ENCODE measurements around the gene HDAC6.

The HDAC6 gene

DNA sequence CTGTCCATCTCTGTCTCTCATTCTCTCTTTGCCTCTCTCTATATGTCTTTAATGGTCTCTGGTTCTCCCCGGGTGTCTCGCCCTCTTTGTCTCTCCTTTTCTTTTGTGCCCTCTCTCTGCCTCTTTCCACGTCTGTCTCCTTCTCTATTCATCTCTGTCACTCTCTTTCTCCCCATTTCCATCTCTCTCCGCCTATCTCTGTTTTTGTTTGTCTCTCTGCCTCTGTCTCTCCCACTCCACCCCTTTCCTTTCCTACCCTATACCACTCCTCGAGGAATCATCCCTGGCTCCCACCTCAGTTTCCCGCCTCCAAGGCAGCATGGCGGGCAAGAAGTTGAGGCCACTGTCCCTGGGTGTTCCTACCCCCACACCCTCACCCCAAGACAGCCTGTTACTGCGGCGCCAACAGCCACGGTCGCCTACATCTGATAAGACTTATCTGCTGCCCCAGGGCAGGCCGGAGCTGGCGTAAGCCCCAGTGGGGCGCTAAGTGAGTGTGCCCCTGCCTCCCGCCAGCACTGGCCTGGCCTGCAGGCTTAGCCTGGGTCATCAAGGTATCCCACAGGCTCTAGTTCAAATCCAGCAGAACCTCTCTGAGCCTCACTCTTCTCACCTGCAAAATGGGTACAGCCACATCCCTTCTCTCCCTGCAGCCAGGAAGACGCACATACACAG lies 16.2 kb upstream of the HDAC6 start:
- TF ChIP-seq CTCF (IDR thresholded peaks at IDR 0.05), result no peak

- TF ChIP-seq CTCF (IDR thresholded peaks at IDR 0.05), result no peak
Measured at GRCh38 chrX:48786341-48786800, 15.5 kb upstream of the HDAC6 start, which contains the start of gene GATA1. Gene GATA1, plus strand, starts transcription at chrX:48786590. Its CDS starts 4,520 bp downstream, at chrX:48791110.

- TF ChIP-seq CTCF (IDR thresholded peaks at IDR 0.05), result no peak
Measured at GRCh38 chrX:48786825-48787504, 14.9 kb upstream of the HDAC6 start.

GRCh38 chrX:48787505-48788443 lies 14.1 kb upstream of the HDAC6 start:
- TF ChIP-seq CTCF (IDR thresholded peaks at IDR 0.05), result no peak

DNA sequence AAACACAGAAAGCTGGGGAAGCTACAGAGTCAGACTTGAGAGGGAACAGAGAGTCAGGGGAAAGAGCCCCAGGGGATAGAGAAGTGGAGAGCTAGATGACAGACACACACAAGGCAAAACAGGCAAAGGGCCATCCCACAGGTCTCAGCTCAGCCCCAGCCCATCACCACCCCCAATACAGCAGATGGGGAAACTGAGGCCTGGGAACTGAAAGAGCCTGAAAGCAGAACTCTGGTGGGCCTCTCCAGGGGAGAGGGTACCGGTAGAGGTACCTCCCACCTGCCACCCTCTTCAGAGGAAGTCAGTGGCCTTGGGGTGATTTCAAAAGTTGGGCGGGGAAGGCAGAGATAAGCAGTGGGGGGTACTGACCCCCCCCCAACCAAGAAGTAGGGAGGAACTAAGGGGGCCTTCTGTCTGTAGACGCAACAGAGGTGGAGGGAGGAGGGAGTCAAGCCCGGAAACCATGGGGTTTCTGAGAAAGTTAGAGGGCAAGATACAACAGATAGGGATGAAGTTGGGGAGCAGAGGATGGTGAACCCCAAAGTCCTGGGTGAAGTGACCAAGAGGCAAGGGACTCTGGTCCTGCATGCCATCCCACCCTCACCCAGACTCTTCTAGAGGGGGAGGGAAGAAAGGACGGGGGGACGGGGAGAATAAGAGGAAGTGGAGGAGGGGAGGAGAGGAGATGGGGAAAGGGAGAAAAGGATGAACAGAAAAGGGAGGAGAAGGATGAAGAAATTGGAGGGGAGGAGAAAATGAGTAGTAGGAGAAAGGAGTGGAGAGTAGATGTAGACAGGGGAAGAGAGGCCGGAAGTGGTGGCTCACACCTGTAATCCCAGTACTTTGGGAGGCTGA lies 12.3 kb upstream of the HDAC6 start:
- TF ChIP-seq CTCF (IDR thresholded peaks at IDR 0.05), result no peak

- TF ChIP-seq CTCF (IDR thresholded peaks at IDR 0.05), result no peak
Measured at GRCh38 chrX:48790477-48790876, 11.4 kb upstream of the HDAC6 start.

Measured in LNCAP (cell line).